Calu3 (cell line): ENCODE results near the gene NRG2. TPM values are rescaled to one million over a fixed set of nuclear protein-coding genes. Genes with fewer than 3 reads are reported as not detected.

Experiments used
- BruUV-seq: library from RNA; stranded (reverse); fragments of 400-500 nt; replicated peaks from 2 replicates; lab custom pipeline; 2021; lab: Mats Ljungman, UMichigan
- CTCF ChIA-PET: fragments of 300-600 bp; sonication (Branson Sonifier 250); formaldehyde crosslinking; loops from one replicate; lab custom pipeline; 2022; ENCODE audit warnings: antibody characterized with exemption; lab: Charles Lee
- DNase-seq: peaks from one replicate; pipeline ENCODE4 v3.0.0; 2022
- H3K27ac Mint-ChIP-seq: one replicate; pipeline ENCODE4 v1.8.0; 2022; ENCODE audit warnings: mixed read lengths; ENCODE audit not compliant: unreplicated experiment
- H3K27me3 Mint-ChIP-seq: one replicate; pipeline ENCODE4 v1.8.0; 2022; ENCODE audit warnings: mixed read lengths; ENCODE audit not compliant: unreplicated experiment
- H3K36me3 Mint-ChIP-seq: one replicate; pipeline ENCODE4 v1.8.0; 2022; ENCODE audit warnings: mild to moderate bottlenecking, moderate library complexity, mixed read lengths; ENCODE audit not compliant: insufficient read depth, unreplicated experiment
- H3K4me1 Mint-ChIP-seq: one replicate; pipeline ENCODE4 v1.8.0; 2022; ENCODE audit warnings: mild to moderate bottlenecking, low read depth, mixed read lengths; ENCODE audit not compliant: unreplicated experiment
- H3K4me3 Mint-ChIP-seq: one replicate; pipeline ENCODE4 v1.8.0; 2022; ENCODE audit warnings: mild to moderate bottlenecking, low read depth, moderate library complexity, mixed read lengths; ENCODE audit not compliant: unreplicated experiment
- H3K9me3 Mint-ChIP-seq: one replicate; pipeline ENCODE4 v1.8.0; 2022; ENCODE audit warnings: low read depth, mixed read lengths; ENCODE audit not compliant: unreplicated experiment
- CTCF ChIP-seq: fragments of 200-600 bp; IDR thresholded peaks from one replicate; pipeline ENCODE4 v1.8.0; 2022; ENCODE audit warnings: antibody characterized with exemption; ENCODE audit not compliant: unreplicated experiment
- intact Hi-C: fragments of 100-400 bp; cut with micrococcal nuclease; formaldehyde crosslinking; loops from one replicate; pipeline ENCODE4 v1.10.0; 2022; ENCODE audit not compliant: unreplicated experiment
- total RNA-seq: library from RNA; stranded (reverse); gene quantifications from 2 replicates; pipeline ENCODE4 v1.2.3, GENCODE V29; 2022

Gene NRG2
- total RNA-seq, 1 experiment from 2014 or later: 1.4 TPM

- Mint-ChIP-seq H3K27ac (no peak overlapping the region), H3K4me3 (no peak overlapping the region), H3K27me3 (peaks cover 95% of the 10 kb centered on the region), H3K4me1 (no peaks in the 10 kb centered on the region), H3K9me3 (no peaks in the 10 kb centered on the region), H3K36me3 (no peaks in the 10 kb centered on the region)
- no TSS peak for BruUV-seq
- CTCF ChIA-PET: interaction anchor here (0.6 kb wide), 1 partner anchor 29 kb away, joined by 3 read pairs; no protein-coding TSS in a partner anchor
- intact Hi-C loops: no loop called here
- TF ChIP-seq CTCF: no peak
- no peak for DNase-seq
These were observed 245.8 kb downstream of the NRG2 start for GRCh38 chr5:139797335-139797734.

Other genes with a start within 250 kb of the NRG2 start
- not detected in 2 replicates for gene PSD2, start 247.5 kb downstream of the NRG2 start, total RNA-seq
- gene PURA, start 70.8 kb upstream of the NRG2 start, total RNA-seq: 16.2 and 16.7 TPM in 2 replicates
- gene IGIP, start 82.6 kb upstream of the NRG2 start, total RNA-seq: 5.9 and 6.2 TPM in 2 replicates
- gene CYSTM1, start 131.9 kb upstream of the NRG2 start, total RNA-seq: 198 and 259 TPM in 2 replicates